Psoas muscle (tissue), 8 donors: ENCODE results near the gene MOV10L1. TPM values are rescaled to one million over a fixed set of nuclear protein-coding genes. Genes with fewer than 3 reads are reported as not detected.

Source experiments
- ATAC-seq, 4 donors: fragments of 200-7000 bp; cut with Tn5 transposase; one replicate each; pipeline ENCODE4 v1.9.1; 2020; ENCODE audit warnings: moderate library complexity in 3 of 4, mild to moderate bottlenecking in 2 of 4
- DNase-seq, 2 donors: peaks; one replicate each; pipeline ENCODE4 v3.0.0-alpha.2; 2020
- H3K27ac ChIP-seq: fragments of 200-600 bp; one replicate; pipeline ENCODE4 v1.8.0; 2022
- H3K27me3 ChIP-seq, 3 donors: fragments of 200-600 bp in 1 of 3; one replicate each; pipeline versions ENCODE4 v1.6.1 to v1.8.0; 2013 to 2022; ENCODE audit warnings: low read length in 2 of 3, mild to moderate bottlenecking in 2 of 3, moderate library complexity in 1 of 3; ENCODE audit not compliant: insufficient read depth in 3 of 3
- H3K36me3 ChIP-seq, 2 donors: fragments of 200-600 bp in 1 of 2; one replicate each; pipeline versions ENCODE4 v1.6.1 to v1.8.0; 2013 to 2022; ENCODE audit warnings: low read depth in 1 of 2, mild to moderate bottlenecking in 1 of 2, moderate library complexity in 1 of 2; ENCODE audit not compliant: insufficient read depth in 1 of 2
- H3K4me1 ChIP-seq: fragments of 200-600 bp; one replicate; pipeline ENCODE4 v1.8.0; 2022
- H3K4me3 ChIP-seq: fragments of 200-600 bp; one replicate; pipeline ENCODE4 v1.8.0; 2022; ENCODE audit warnings: mild to moderate bottlenecking
- H3K9me3 ChIP-seq: fragments of 200-600 bp; one replicate; pipeline ENCODE4 v1.8.0; 2022
- CTCF ChIP-seq: fragments of 200-600 bp; IDR thresholded peaks from one replicate; pipeline ENCODE4 v1.8.0; 2022; ENCODE audit warnings: antibody characterized with exemption
- WGBS, 3 donors: extraction: QIAGEN DNeasy Blood & Tissue Kit; methylation state at CpG; one replicate each; pipeline versions ENCODE4 v1.1.6 to v1.1.7; 2013; 5-methylcytosine and 5-hydroxymethylcytosine counted together
- intact Hi-C, 2 donors: fragments of 100-400 bp; cut with DNase I; formaldehyde crosslinking; loops; one replicate each; pipeline versions ENCODE4 v1.11.0 to v1.14.2; 2022
- polyA plus RNA-seq, 3 donors: library from polyadenylated mRNA; stranded (reverse); fragments of 200-250 nt; gene quantifications; one replicate each; pipeline ENCODE4 v1.2.3, GENCODE V29; 2013
- total RNA-seq, 4 donors: library from RNA; stranded (reverse); fragmentation: NEBNext Ultra II Directional in 2 of 4; extraction: Animal tissue kit (Norgen Biotek cat#: 25700) in 2 of 4; gene quantifications; one replicate each; pipeline versions ENCODE4 v1.2.1 to v1.2.4, GENCODE V29; 2021 to 2023
- donor health status: healthy with polysubstance abuse.
- donor health status: DM: no; HTN: no; CAD: no; lungs with moderate emphysema.
- donor health status: Bipolar disorder and iron deficiency.
- donor health status: healthy.
- donor health status: DM: yes; HTN: yes; CAD: no.
- donor health status: DM: no; HTN: no; CAD: no.
- donor health status: DM: no; HTN: no; CAD: no.
- donor health status: DM: yes; HTN: yes; CAD: no.

Gene MOV10L1
- total and polyA plus RNA-seq, 7 donors = 0.05 to 0.39 (median 0.07) TPM; not detected in 4

- DNase-seq (peak; percentile 92 to 95), ATAC-seq (peak; percentile 84 to 92 (median 90))
- intact Hi-C loops = loop anchor here in 1 of 2 donors (10.0 kb wide), 1 partner anchor 261 kb away; no protein-coding TSS in a partner anchor
- no peaks in the 10 kb centered on the region for H3K9me3 ChIP-seq
- peaks cover 26% of the 10 kb centered on the region for H3K4me1 ChIP-seq
- peak within 1 kb of the TSS; percentile 79 for H3K4me3 ChIP-seq
- WGBS, 3 donors = 2 to 3% (median 2%) methylated on average over 27 to 88 of the region's 90 CpGs
- peak within 1 kb of the TSS; percentile 60 for H3K27ac ChIP-seq
- no peaks in the 10 kb centered on the region for H3K36me3 ChIP-seq
- no peaks in the 10 kb centered on the region for H3K27me3 ChIP-seq
- TF ChIP-seq CTCF = no peak
Measured at GRCh38 chr22:50185375-50186087, 95.7 kb downstream of the MOV10L1 start, which contains the start of gene TRABD. TSS of gene TRABD (plus strand) at chr22:50185913. CDS start at chr22:50193061, 7,148 bp downstream.

- intact Hi-C loops = loop anchor here in 1 of 2 donors (10.0 kb wide), 1 partner anchor 261 kb away; no protein-coding TSS in a partner anchor
- Histone ChIP-seq H3K4me3 (peak overlapping the region; percentile 79), H3K27me3 (no peaks in the 10 kb centered on the region), H3K36me3 (no peaks in the 10 kb centered on the region), H3K27ac (peak overlapping the region; percentile 48), H3K9me3 (no peaks in the 10 kb centered on the region), H3K4me1 (peaks cover 26% of the 10 kb centered on the region)
- TF ChIP-seq CTCF = no peak
- DNase-seq (peak; percentile 30 to 59), ATAC-seq (peak in 2 of 4 donors; percentile 13 to 27)
- WGBS, 3 donors = 0 to 4% (median 2%) methylated on average over 5 to 47 of the region's 47 CpGs
Measured at GRCh38 chr22:50186181-50186714, 96.4 kb downstream of the MOV10L1 start.

- H3K4me3 ChIP-seq = peak overlapping the region; percentile 79
- TF ChIP-seq CTCF = no peak
- no peak for ATAC-seq
- no peaks in the 10 kb centered on the region for H3K27me3 ChIP-seq
- DNase-seq = peak; percentile 14 to 55
- H3K36me3 ChIP-seq = no peaks in the 10 kb centered on the region
- H3K4me1 ChIP-seq = peaks cover 26% of the 10 kb centered on the region
- 47 to 58% (median 50%) methylated on average over 26 of the region's 26 CpGs for WGBS, 3 donors
- intact Hi-C loops = loop anchor here in 1 of 2 donors (10.0 kb wide), 1 partner anchor 262 kb away; no protein-coding TSS in a partner anchor
- no peak overlapping the region for H3K27ac ChIP-seq
- no peaks in the 10 kb centered on the region for H3K9me3 ChIP-seq
Measured at GRCh38 chr22:50186761-50187523, 97.1 kb downstream of the MOV10L1 start.

- Histone ChIP-seq H3K27me3 (no peaks in the 10 kb centered on the region), H3K4me1 (peaks cover 26% of the 10 kb centered on the region), H3K9me3 (no peaks in the 10 kb centered on the region), H3K27ac (no peak overlapping the region), H3K36me3 (peaks cover 0 to under 1% of the 10 kb centered on the region in 2 donors), H3K4me3 (no peak overlapping the region)
- DNase-seq = peak in 1 of 2 donors; percentile 49
- ATAC-seq = no peak
- WGBS, 3 donors = 95 to 98% (median 97%) methylated on average over 11 of the region's 11 CpGs
- TF ChIP-seq CTCF = no peak
- intact Hi-C loops = loop anchor here in 1 of 2 donors (10.0 kb wide), 1 partner anchor 264 kb away; no protein-coding TSS in a partner anchor
Measured at GRCh38 chr22:50188356-50188755, 98.5 kb downstream of the MOV10L1 start.
